Measurements from ENCODE around the gene DENR. TPM values are rescaled to one million over a fixed set of nuclear protein-coding genes. Genes with fewer than 3 reads are reported as not detected.
"Not testable (repeated sequence)": the region's sequence is repeated elsewhere in the genome, so short reads cannot be mapped to it uniquely, and the experiment has no call there.

Gene DENR
- total and polyA plus RNA-seq, 5 donors from 2014 or later = 32.7 to 72.0 (median 63.2) TPM

DNA sequence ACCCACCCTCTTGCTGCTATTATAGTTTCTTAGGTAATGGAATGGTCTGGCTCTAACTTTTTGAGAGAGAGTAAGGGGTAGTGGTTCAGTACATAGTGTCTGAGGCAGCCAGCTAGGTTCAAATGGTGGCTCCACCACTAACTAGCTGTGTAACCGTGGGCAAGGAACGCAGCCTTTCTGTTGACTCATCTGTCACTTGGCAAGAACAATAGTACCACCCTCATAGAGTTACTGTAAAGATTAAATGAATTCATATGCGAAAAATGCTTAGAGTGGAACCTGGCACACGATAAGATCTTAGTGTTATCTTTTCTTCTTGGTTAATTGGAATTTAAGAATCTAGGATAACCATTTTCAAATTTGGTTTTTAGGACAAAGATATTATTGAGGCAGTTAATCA lies 35.8 kb downstream of the DENR start:
- no peak for DNase-seq
- H3K27me3 Mint-ChIP-seq = peaks cover under 1% of the 10 kb centered on the region
- H3K9me3 ChIP-seq (ENCODE audit: control insufficient read depth in 2 of 2, low read length in 2 of 2) = no peaks in the 10 kb centered on the region
- H3K27ac ChIP-seq (ENCODE audit: insufficient read depth, low read length, poor library complexity, severe bottlenecking) = no peak overlapping the region
- H3K27me3 ChIP-seq (ENCODE audit: control insufficient read depth, insufficient read depth, low read length) = peaks cover 2% of the 10 kb centered on the region
- no peaks in the 10 kb centered on the region for H3K36me3 ChIP-seq (ENCODE audit: control insufficient read depth, insufficient read depth, low read length)
- H3K4me3 Mint-ChIP-seq = no peak overlapping the region
- H3K4me1 ChIP-seq (ENCODE audit: control insufficient read depth, insufficient read depth, low read length, poor library complexity, severe bottlenecking) = no peaks in the 10 kb centered on the region
- H3K4me3 ChIP-seq (ENCODE audit: low read depth, low read length) = no peak overlapping the region
- no peak overlapping the region for H3K27ac Mint-ChIP-seq
- ATAC-seq (ENCODE audit: low read depth in 2 of 2) = no peak
- peaks cover 0 to 1% (median 0%) of the 10 kb centered on the region in 4 donors for H3K4me1 Mint-ChIP-seq
- no peaks in the 10 kb centered on the region for H3K36me3 Mint-ChIP-seq
- H3K9me3 Mint-ChIP-seq = no peaks in the 10 kb centered on the region

- DNase-seq (no peak), ATAC-seq (ENCODE audit: low read depth in 2 of 2) (no peak)
- H3K27ac Mint-ChIP-seq = no peak overlapping the region
- Histone ChIP-seq H3K36me3 (ENCODE audit: control insufficient read depth, insufficient read depth, low read length) (no peaks in the 10 kb centered on the region), H3K27me3 (ENCODE audit: control insufficient read depth, insufficient read depth, low read length) (peaks cover 2% of the 10 kb centered on the region), H3K4me1 (ENCODE audit: control insufficient read depth, insufficient read depth, low read length, poor library complexity, severe bottlenecking) (peaks cover 4% of the 10 kb centered on the region), H3K4me3 (ENCODE audit: low read depth, low read length) (no peak overlapping the region), H3K9me3 (ENCODE audit: control insufficient read depth in 2 of 2, low read length in 2 of 2) (no peaks in the 10 kb centered on the region), H3K27ac (ENCODE audit: insufficient read depth, low read length, poor library complexity, severe bottlenecking) (no peak overlapping the region)
- no peaks in the 10 kb centered on the region for H3K9me3 Mint-ChIP-seq
- H3K27me3 Mint-ChIP-seq = peaks cover 7% of the 10 kb centered on the region
- H3K36me3 Mint-ChIP-seq = no peaks in the 10 kb centered on the region
- no peak overlapping the region for H3K4me3 Mint-ChIP-seq
- peaks cover 0 to 6% (median 1%) of the 10 kb centered on the region in 4 donors for H3K4me1 Mint-ChIP-seq
Measured at GRCh38 chr12:122789637-122790036, 37.0 kb downstream of the DENR start.

GRCh38 chr12:122790393-122791075 lies 37.9 kb downstream of the DENR start:
- DNase-seq (no peak), ATAC-seq (ENCODE audit: low read depth in 2 of 2) (no peak)
- no peak overlapping the region for H3K4me3 ChIP-seq (ENCODE audit: low read depth, low read length)
- Mint-ChIP-seq H3K9me3 (no peaks in the 10 kb centered on the region), H3K27me3 (peaks cover 8% of the 10 kb centered on the region), H3K36me3 (no peaks in the 10 kb centered on the region), H3K4me3 (no peak overlapping the region), H3K4me1 (peaks cover 0 to 6% (median 1%) of the 10 kb centered on the region in 4 donors), H3K27ac (no peak overlapping the region)
- H3K36me3 ChIP-seq (ENCODE audit: control insufficient read depth, insufficient read depth, low read length) = no peaks in the 10 kb centered on the region
- H3K27me3 ChIP-seq (ENCODE audit: control insufficient read depth, insufficient read depth, low read length) = peaks cover 2% of the 10 kb centered on the region
- H3K27ac ChIP-seq (ENCODE audit: insufficient read depth, low read length, poor library complexity, severe bottlenecking) = no peak overlapping the region
- H3K4me1 ChIP-seq (ENCODE audit: control insufficient read depth, insufficient read depth, low read length, poor library complexity, severe bottlenecking) = peaks cover 4% of the 10 kb centered on the region
- no peaks in the 10 kb centered on the region for H3K9me3 ChIP-seq (ENCODE audit: control insufficient read depth in 2 of 2, low read length in 2 of 2)

DNA sequence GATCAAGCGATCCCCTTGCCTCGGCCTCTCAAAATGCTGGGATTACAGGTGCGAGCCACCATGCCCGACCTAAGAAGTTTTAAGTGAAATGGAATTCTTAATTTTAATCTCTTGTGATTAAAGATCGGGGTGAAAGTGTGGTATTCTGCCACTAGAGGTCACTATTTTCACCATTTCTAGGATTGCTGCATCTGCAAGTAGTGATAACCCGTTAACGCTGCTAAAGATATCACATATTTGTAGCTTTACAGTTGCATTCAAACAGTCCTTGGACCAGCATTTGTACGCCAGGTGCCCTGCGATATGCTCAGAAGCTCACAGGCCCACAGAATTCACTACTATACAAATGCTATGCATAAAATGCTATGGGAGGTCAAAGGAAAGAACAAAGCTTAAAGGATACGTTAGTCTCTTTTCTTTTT lies 41.1 kb downstream of the DENR start:
- Mint-ChIP-seq H3K27ac (no peak overlapping the region), H3K36me3 (no peaks in the 10 kb centered on the region), H3K9me3 (no peaks in the 10 kb centered on the region), H3K4me1 (peaks cover 0 to 6% (median 1%) of the 10 kb centered on the region in 4 donors), H3K27me3 (peaks cover 12% of the 10 kb centered on the region), H3K4me3 (no peak overlapping the region)
- DNase-seq (peak in 2 of 3 donors; percentile 63 to 71), ATAC-seq (ENCODE audit: low read depth in 2 of 2) (peak; percentile 56 to 65)
- H3K4me1 ChIP-seq (ENCODE audit: control insufficient read depth, insufficient read depth, low read length, poor library complexity, severe bottlenecking) = peaks cover 4% of the 10 kb centered on the region
- H3K9me3 ChIP-seq (ENCODE audit: control insufficient read depth in 2 of 2, low read length in 2 of 2) = no peaks in the 10 kb centered on the region
- H3K36me3 ChIP-seq (ENCODE audit: control insufficient read depth, insufficient read depth, low read length) = no peaks in the 10 kb centered on the region
- no peak overlapping the region for H3K27ac ChIP-seq (ENCODE audit: insufficient read depth, low read length, poor library complexity, severe bottlenecking)
- H3K27me3 ChIP-seq (ENCODE audit: control insufficient read depth, insufficient read depth, low read length) = no peaks in the 10 kb centered on the region
- peak overlapping the region; percentile 57 for H3K4me3 ChIP-seq (ENCODE audit: low read depth, low read length)

DNA sequence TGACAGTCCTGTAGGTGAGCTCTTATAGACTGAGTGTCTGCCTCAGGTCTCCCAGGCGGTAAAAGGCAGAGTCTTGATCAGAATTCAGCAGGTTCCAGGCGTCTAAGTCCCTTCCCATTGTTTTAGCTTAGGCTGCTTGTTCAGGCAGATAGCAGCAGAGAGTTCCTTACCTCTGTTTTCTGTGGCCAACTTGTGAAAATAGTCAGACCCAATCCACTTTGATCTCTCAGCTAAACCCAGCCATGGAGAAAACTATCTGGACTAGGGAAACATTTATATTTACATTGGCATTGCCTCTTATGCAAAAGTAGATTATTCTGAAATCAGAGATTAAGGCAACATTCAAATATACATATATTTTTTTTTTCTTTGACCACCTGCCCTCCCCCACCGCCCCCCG lies 43.2 kb downstream of the DENR start:
- H3K4me3 Mint-ChIP-seq = no peak overlapping the region
- H3K36me3 Mint-ChIP-seq = no peaks in the 10 kb centered on the region
- peaks cover 0 to 6% (median 1%) of the 10 kb centered on the region in 4 donors for H3K4me1 Mint-ChIP-seq
- Histone ChIP-seq H3K4me3 (ENCODE audit: low read depth, low read length) (no peak overlapping the region), H3K36me3 (ENCODE audit: control insufficient read depth, insufficient read depth, low read length) (no peaks in the 10 kb centered on the region), H3K27ac (ENCODE audit: insufficient read depth, low read length, poor library complexity, severe bottlenecking) (no peak overlapping the region), H3K9me3 (ENCODE audit: control insufficient read depth in 2 of 2, low read length in 2 of 2) (no peaks in the 10 kb centered on the region), H3K4me1 (ENCODE audit: control insufficient read depth, insufficient read depth, low read length, poor library complexity, severe bottlenecking) (peaks cover 4% of the 10 kb centered on the region), H3K27me3 (ENCODE audit: control insufficient read depth, insufficient read depth, low read length) (no peaks in the 10 kb centered on the region)
- no peaks in the 10 kb centered on the region for H3K9me3 Mint-ChIP-seq
- peaks cover 12% of the 10 kb centered on the region for H3K27me3 Mint-ChIP-seq
- no peak overlapping the region for H3K27ac Mint-ChIP-seq
- ATAC-seq (ENCODE audit: low read depth in 2 of 2) (no peak), DNase-seq (no peak)

DNA sequence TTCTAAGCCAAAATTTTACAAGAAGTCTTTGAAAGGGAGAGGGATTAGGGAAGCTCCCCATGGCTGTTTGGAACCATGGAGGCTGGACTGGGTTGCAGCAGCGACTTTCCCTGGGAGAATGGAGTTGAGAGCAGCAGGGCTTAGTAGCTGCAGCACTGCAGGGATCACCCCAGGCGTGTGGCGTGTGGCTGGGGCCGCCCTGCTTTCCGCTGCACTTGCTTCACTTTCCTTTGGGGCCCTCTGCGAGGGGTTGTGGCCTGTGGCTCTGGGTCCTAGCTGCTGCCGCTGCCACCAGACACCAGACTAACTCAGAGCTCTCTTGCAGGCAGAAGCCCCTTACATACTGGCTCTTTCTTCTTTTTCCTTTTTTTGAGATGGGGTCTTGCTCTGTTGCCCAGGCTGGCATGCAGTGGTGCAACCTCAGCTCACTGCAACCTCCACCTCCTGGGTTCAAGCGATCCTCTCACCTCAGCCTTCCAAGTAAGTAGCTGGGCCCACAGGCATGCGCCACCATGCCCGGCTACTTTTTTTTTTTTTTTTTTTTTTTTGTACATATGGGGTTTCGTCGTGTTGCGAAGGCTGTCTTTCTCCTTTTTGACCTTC lies 47.1 kb downstream of the DENR start:
- Histone ChIP-seq H3K9me3 (ENCODE audit: control insufficient read depth in 2 of 2, low read length in 2 of 2) (no peaks in the 10 kb centered on the region), H3K4me1 (ENCODE audit: control insufficient read depth, insufficient read depth, low read length, poor library complexity, severe bottlenecking) (no peaks in the 10 kb centered on the region), H3K36me3 (ENCODE audit: control insufficient read depth, insufficient read depth, low read length) (no peaks in the 10 kb centered on the region), H3K27me3 (ENCODE audit: control insufficient read depth, insufficient read depth, low read length) (no peaks in the 10 kb centered on the region), H3K27ac (ENCODE audit: insufficient read depth, low read length, poor library complexity, severe bottlenecking) (no peak overlapping the region), H3K4me3 (ENCODE audit: low read depth, low read length) (no peak overlapping the region)
- ATAC-seq (ENCODE audit: low read depth in 2 of 2) (no peak), DNase-seq (no peak)
- Mint-ChIP-seq H3K27me3 (peaks cover 10% of the 10 kb centered on the region), H3K36me3 (no peaks in the 10 kb centered on the region), H3K27ac (no peak overlapping the region), H3K4me1 (no peaks in the 10 kb centered on the region), H3K9me3 (no peaks in the 10 kb centered on the region), H3K4me3 (no peak overlapping the region)

DNA sequence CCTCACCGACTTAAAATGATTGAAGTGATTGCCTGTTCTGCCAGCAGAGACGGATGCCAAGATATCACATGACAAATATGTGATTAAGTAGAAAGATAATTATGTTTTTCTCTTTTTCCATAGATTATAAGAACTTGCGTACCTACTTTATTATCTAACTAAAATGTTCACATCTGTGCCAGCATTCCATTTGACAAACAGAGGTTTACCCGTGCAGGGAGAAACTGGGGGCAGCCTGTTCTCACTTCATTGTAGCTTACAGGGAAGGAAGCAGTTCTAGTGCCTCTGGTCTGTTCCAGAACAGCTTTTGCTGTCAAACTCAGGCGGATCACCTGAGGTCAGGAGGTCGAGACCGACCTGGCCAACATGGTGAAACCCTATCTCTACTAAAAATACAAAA lies 51.3 kb downstream of the DENR start:
- Histone ChIP-seq H3K9me3 (ENCODE audit: control insufficient read depth in 2 of 2, low read length in 2 of 2) (no peaks in the 10 kb centered on the region), H3K4me1 (ENCODE audit: control insufficient read depth, insufficient read depth, low read length, poor library complexity, severe bottlenecking) (no peaks in the 10 kb centered on the region), H3K4me3 (ENCODE audit: low read depth, low read length) (no peak overlapping the region), H3K27me3 (ENCODE audit: control insufficient read depth, insufficient read depth, low read length) (no peaks in the 10 kb centered on the region), H3K36me3 (ENCODE audit: control insufficient read depth, insufficient read depth, low read length) (no peaks in the 10 kb centered on the region), H3K27ac (ENCODE audit: insufficient read depth, low read length, poor library complexity, severe bottlenecking) (no peak overlapping the region)
- H3K4me3 Mint-ChIP-seq = no peak overlapping the region
- no peaks in the 10 kb centered on the region for H3K9me3 Mint-ChIP-seq
- no peak for ATAC-seq (ENCODE audit: low read depth in 2 of 2)
- H3K27ac Mint-ChIP-seq = no peak overlapping the region
- H3K4me1 Mint-ChIP-seq = peaks cover 0 to 2% (median 0%) of the 10 kb centered on the region in 4 donors
- peaks cover 8% of the 10 kb centered on the region for H3K27me3 Mint-ChIP-seq
- no peak for DNase-seq
- peaks cover 3% of the 10 kb centered on the region for H3K36me3 Mint-ChIP-seq

GRCh38 chr12:122804957-122805356 lies 52.3 kb downstream of the DENR start:
- not testable (repeated sequence) for H3K4me1 Mint-ChIP-seq; H3K36me3 Mint-ChIP-seq; H3K9me3 ChIP-seq (ENCODE audit: control insufficient read depth in 2 of 2, low read length in 2 of 2); ATAC-seq (ENCODE audit: low read depth in 2 of 2); H3K27me3 ChIP-seq (ENCODE audit: control insufficient read depth, insufficient read depth, low read length); H3K4me3 Mint-ChIP-seq; H3K4me1 ChIP-seq (ENCODE audit: control insufficient read depth, insufficient read depth, low read length, poor library complexity, severe bottlenecking); H3K4me3 ChIP-seq (ENCODE audit: low read depth, low read length); H3K36me3 ChIP-seq (ENCODE audit: control insufficient read depth, insufficient read depth, low read length); H3K27ac Mint-ChIP-seq; H3K27me3 Mint-ChIP-seq; DNase-seq; H3K9me3 Mint-ChIP-seq; H3K27ac ChIP-seq (ENCODE audit: insufficient read depth, low read length, poor library complexity, severe bottlenecking)
